ENCODE results near the gene ZBTB1. TPM values are rescaled to one million over a fixed set of nuclear protein-coding genes. Genes with fewer than 3 reads are reported as not detected.

The ZBTB1 gene
- total and polyA plus RNA-seq, 4 donors, result 13.4 to 65.5 (median 25.0) TPM

GRCh38 chr14:64475585-64476273, 28.8 kb upstream of the ZBTB1 start:
- 93 to 97% methylated on average over 8 of the region's 8 CpGs for WGBS, 2 donors
- Histone ChIP-seq H3K9ac (ENCODE audit: insufficient read depth in 1 of 2, low read length in 2 of 2) (no peak overlapping the region), H3K36me3 (ENCODE audit: control insufficient read depth in 4 of 4, insufficient read depth in 4 of 4, low read length in 4 of 4) (peaks cover 0 to 2% (median 0%) of the 10 kb centered on the region in 4 donors), H3K27me3 (ENCODE audit: control insufficient read depth in 3 of 3, insufficient read depth in 3 of 3, low read length in 2 of 3) (no peaks in the 10 kb centered on the region), H3K4me3 (no peak overlapping the region), H3K27ac (ENCODE audit: low read depth in 1 of 2, low read length in 1 of 2) (no peak overlapping the region), H3K4me1 (ENCODE audit: control insufficient read depth in 5 of 5, insufficient read depth in 5 of 5, low read length in 5 of 5) (peaks cover 0 to 3% (median 0%) of the 10 kb centered on the region in 5 donors), H3K9me3 (ENCODE audit: control insufficient read depth in 4 of 4, insufficient read depth in 3 of 4, low read length in 3 of 4) (no peaks in the 10 kb centered on the region)
- no peak for ATAC-seq (ENCODE audit: insufficient read depth, low FRiP score)
- no peak for TF ChIP-seq CTCF (IDR thresholded peaks at IDR 0.05; ENCODE audit: control extremely low read depth, extremely low read depth)
- no peak for DNase-seq

- WGBS, 2 donors, result 95 to 96% methylated on average over 8 of the region's 8 CpGs
- H3K4me1 ChIP-seq (ENCODE audit: control insufficient read depth in 5 of 5, insufficient read depth in 5 of 5, low read length in 5 of 5), result peaks cover 0 to 3% (median 0%) of the 10 kb centered on the region in 5 donors
- ATAC-seq (ENCODE audit: insufficient read depth, low FRiP score), result no peak
These were observed 28.1 kb upstream of the ZBTB1 start for GRCh38 chr14:64476438-64476837.

GRCh38 chr14:64478634-64479250, 25.8 kb upstream of the ZBTB1 start:
- Histone ChIP-seq H3K27me3 (ENCODE audit: control insufficient read depth in 3 of 3, insufficient read depth in 3 of 3, low read length in 2 of 3) (no peaks in the 10 kb centered on the region), H3K9me3 (ENCODE audit: control insufficient read depth in 4 of 4, insufficient read depth in 3 of 4, low read length in 3 of 4) (no peaks in the 10 kb centered on the region), H3K9ac (ENCODE audit: insufficient read depth in 1 of 2, low read length in 2 of 2) (no peak overlapping the region), H3K36me3 (ENCODE audit: control insufficient read depth in 4 of 4, insufficient read depth in 4 of 4, low read length in 4 of 4) (peaks cover 0 to 4% (median 0%) of the 10 kb centered on the region in 4 donors), H3K4me3 (no peak overlapping the region), H3K4me1 (ENCODE audit: control insufficient read depth in 5 of 5, insufficient read depth in 5 of 5, low read length in 5 of 5) (peaks cover 0 to 3% (median 0%) of the 10 kb centered on the region in 5 donors), H3K27ac (ENCODE audit: low read depth in 1 of 2, low read length in 1 of 2) (no peak overlapping the region)
- ATAC-seq (ENCODE audit: insufficient read depth, low FRiP score), result no peak
- TF ChIP-seq CTCF (IDR thresholded peaks at IDR 0.05; ENCODE audit: control extremely low read depth, extremely low read depth), result peak; percentile 17
- DNase-seq, result peak in 2 of 3 donors; percentile 59 to 64

More at GRCh38 chr14:64476438-64476837, 28.1 kb upstream of the ZBTB1 start:
- DNase-seq, result no peak
- Histone ChIP-seq H3K27ac (ENCODE audit: low read depth in 1 of 2, low read length in 1 of 2) (no peak overlapping the region), H3K36me3 (ENCODE audit: control insufficient read depth in 4 of 4, insufficient read depth in 4 of 4, low read length in 4 of 4) (peaks cover 0 to 4% (median 0%) of the 10 kb centered on the region in 4 donors), H3K9me3 (ENCODE audit: control insufficient read depth in 4 of 4, insufficient read depth in 3 of 4, low read length in 3 of 4) (no peaks in the 10 kb centered on the region), H3K9ac (ENCODE audit: insufficient read depth in 1 of 2, low read length in 2 of 2) (no peak overlapping the region), H3K27me3 (ENCODE audit: control insufficient read depth in 3 of 3, insufficient read depth in 3 of 3, low read length in 2 of 3) (no peaks in the 10 kb centered on the region), H3K4me3 (no peak overlapping the region)
- no peak for TF ChIP-seq CTCF (IDR thresholded peaks at IDR 0.05; ENCODE audit: control extremely low read depth, extremely low read depth)
